ACHN (cell line): ENCODE results near the gene TRMT2A.

Experiments
- DNase-seq: peaks from one replicate; pipeline ENCODE4 v3.0.0-alpha.2; 2015
- in situ Hi-C: cut with HindIII; loops from 2 replicates; pipeline ENCODE4 v1.10.0; 2017; ENCODE audit warnings: low sequenced_read_pairs, low pct_ligation_motif_present, low pct_unique_long_range_greater_than_20kb

Gene TRMT2A

GRCh38 chr22:20150381-20151275 is 33.6 kb upstream of the TRMT2A start, which contains the start of gene CCDC188:
TSS of gene CCDC188 (minus strand) at chr22:20151055. CDS start at chr22:20150986, 69 bp downstream.
- in situ Hi-C loops, result no loop called here
- DNase-seq, result no peak

- DNase-seq, result no peak
- in situ Hi-C loops, result no loop called here
These were observed 32.5 kb upstream of the TRMT2A start for GRCh38 chr22:20149257-20150250.

DNA sequence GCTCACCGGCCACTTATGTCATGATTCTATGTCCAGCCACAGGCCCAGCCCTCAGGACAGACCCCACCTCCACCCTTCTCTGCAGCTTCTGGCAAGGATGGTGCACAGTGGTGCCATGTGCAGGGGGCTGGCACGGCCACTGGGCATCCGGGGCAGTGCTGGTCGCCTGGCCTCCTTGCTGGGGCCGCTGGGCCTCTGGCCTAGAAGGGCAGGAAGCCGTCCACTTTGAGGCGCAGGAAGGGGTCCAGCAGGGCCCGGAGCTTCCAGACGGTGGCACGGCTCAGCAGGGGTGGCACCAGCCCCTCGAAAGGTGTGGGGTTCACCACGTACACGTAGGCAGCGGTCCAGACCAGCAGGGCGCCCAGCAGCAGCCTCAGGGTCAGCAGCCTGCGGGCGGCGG is 31.4 kb upstream of the TRMT2A start:
- in situ Hi-C loops, result no loop called here

GRCh38 chr22:20147237-20147988 is 30.4 kb upstream of the TRMT2A start:
- no peak for DNase-seq
- in situ Hi-C loops, result no loop called here

More for the DNA sequence above, 31.4 kb upstream of the TRMT2A start:
- no peak for DNase-seq

GRCh38 chr22:20146777-20147176 is 29.8 kb upstream of the TRMT2A start:
- in situ Hi-C loops, result no loop called here
- no peak for DNase-seq

DNA sequence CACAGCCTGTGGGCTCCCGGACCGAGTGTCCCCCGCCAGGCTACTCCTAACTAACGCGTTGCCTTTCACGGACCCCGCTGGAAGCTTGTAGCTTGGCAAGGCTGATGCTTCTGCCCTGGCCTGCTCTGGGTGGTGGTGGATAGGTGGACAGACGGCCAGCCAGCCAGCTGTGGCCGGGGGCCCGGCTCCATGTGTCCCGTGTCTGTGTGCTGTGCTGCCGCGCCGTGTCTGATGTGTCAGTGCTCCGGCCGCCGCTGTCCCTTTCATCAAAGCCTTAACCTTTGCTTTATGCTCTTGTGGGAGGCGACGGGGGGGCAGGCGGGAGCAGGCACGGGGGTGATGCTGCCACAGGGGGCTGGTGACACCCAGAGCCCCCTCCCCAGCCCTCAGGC is 28.8 kb upstream of the TRMT2A start:
- no peak for DNase-seq
- in situ Hi-C loops, result no loop called here

DNA sequence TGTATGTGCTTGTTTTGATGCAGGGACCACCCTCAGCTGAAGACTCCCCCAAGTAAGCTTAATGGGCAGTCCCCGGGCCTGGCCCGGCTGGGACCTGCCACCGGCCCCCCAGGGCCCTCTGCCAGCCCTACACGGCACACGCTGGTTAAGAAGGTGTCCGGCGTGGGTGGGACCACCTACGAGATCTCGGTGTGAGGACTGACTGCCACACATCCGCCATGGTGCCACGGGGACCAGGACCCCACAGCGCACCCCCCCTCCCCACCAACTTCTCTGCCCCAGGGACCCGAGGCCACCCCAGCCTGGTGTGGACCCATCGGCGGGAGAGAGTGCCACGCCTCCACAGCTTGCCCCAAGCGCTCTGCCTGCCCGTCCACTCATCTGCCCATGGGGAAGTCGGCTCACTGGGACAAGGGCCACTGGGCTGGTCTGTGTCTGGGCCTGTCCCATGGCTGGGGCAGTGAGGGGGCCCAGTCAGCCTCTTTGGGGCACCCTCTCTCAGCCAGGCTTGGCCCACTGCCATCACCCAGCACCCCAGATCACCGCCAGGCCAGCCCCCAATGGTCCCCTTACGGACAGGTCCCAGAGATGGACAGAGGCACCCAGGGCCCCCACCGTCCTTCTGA is 28.3 kb upstream of the TRMT2A start:
- in situ Hi-C loops, result no loop called here
- DNase-seq, result no peak

- in situ Hi-C loops, result no loop called here
These were observed 27.0 kb upstream of the TRMT2A start for GRCh38 chr22:20143883-20144665.

DNA sequence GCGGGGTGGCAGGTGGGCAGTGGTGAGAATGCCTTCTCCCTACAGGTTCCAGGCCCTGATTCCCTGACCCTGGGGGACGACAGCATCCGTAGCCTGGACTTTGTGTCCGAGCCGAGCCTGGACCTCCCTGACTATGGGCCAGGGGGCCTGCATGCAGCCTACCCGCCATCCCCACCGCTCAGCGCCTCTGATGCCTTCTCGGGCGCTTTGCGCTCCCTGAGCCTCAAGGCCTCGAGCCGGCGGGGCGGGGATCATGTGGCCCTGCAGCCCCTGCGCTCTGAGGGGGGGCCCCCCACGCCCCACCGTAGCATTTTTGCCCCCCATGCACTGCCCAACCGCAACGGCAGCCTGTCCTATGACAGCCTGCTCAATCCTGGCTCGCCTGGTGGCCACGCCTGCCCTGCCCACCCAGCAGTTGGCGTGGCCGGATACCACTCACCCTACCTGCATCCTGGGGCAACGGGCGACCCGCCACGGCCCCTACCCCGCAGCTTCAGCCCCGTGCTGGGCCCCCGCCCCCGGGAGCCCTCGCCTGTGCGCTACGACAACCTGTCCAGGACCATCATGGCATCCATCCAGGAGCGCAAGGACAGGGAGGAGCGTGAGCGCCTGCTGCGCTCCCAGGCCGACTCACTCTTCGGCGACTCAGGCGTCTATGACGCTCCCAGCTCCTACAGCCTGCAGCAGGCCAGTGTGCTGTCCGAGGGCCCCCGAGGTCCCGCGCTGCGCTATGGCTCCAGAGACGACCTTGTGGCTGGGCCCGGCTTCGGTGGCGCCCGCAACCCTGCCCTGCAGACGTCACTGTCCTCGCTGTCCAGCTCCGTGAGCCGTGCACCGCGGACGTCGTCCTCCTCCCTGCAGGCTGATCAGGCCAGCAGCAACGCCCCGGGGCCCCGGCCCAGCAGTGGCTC is 25.9 kb upstream of the TRMT2A start:
- no peak for DNase-seq
- in situ Hi-C loops, result no loop called here

More at GRCh38 chr22:20143883-20144665, 27.0 kb upstream of the TRMT2A start:
- DNase-seq, result no peak

- peak; percentile 91 for DNase-seq
- in situ Hi-C loops, result no loop called here
These were observed 24.4 kb upstream of the TRMT2A start for GRCh38 chr22:20141186-20142077.

DNA sequence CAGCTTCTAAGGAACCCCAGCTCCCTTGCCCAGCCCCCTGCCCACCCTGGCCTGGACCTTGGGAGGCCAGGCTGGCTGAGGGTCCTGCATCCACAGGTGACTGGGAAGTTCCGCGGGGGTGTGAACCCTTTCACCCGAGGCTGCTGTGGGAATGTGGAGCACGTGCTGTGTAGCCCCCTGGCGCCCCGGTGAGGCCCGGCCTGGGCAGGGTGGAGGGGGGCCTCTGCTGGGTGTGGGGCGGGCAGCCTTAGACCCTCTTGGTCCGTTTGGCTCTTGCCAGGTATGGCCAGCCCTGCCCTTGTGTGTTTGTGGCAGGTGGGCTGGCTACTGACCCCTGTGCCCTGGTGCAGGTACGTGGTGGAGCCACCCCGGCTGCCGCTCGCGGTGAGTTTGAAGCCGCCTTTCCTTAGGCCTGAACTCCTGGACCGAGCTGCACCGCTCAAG is 23.5 kb upstream of the TRMT2A start:
- in situ Hi-C loops, result no loop called here
- DNase-seq, result no peak

DNA sequence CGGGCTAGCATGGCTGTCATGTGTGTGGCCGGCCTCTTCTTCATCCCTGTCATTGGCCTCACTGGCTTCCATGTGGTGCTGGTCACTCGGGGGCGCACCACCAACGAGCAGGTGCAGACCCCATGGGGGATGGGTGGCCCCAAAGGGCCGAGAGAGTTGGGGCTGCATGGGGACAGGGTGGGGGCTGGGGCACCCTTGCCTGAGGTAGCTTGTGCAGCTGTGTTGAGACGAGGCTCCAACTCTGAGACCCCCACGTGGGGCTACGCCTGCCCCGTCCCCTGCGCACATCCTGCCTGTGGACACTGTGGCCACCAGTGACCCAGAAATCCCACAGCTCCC is 23.1 kb upstream of the TRMT2A start:
- in situ Hi-C loops, result no loop called here
- DNase-seq, result no peak

GRCh38 chr22:20139391-20140106 is 22.5 kb upstream of the TRMT2A start:
- DNase-seq, result no peak
- in situ Hi-C loops, result no loop called here

GRCh38 chr22:20138868-20139267 is 21.8 kb upstream of the TRMT2A start:
- in situ Hi-C loops, result no loop called here
- DNase-seq, result no peak

DNA sequence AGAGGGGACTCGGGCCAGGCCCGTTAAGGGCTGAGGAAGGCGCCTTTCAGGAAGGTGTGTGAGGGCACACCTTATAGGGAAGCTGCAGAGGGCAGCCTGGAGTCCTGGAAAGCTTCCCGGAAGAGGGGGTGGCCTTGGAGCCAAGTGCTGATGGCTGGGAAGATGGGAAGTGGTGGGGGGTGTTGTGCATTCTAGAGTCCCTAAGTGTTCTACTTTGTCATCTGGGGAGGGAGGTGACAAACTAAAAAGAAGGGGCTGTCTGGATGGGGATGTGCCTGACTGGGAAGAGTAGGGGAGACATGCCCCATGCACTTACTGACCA is 21.4 kb upstream of the TRMT2A start:
- in situ Hi-C loops, result no loop called here

More for the DNA sequence above, 21.4 kb upstream of the TRMT2A start:
- DNase-seq, result no peak
